Lower leg skin (tissue), 3 donors: ENCODE results near the gene PROM1.

Source experiments
- CTCF ChIP-seq, 3 donors: fragments of 450-650 bp; IDR thresholded peaks; one replicate each; pipeline ENCODE4 v1.5.1; 2016; ENCODE audit warnings: antibody characterized with exemption in 3 of 3, mild to moderate bottlenecking in 3 of 3, moderate library complexity in 2 of 3
- POLR2A ChIP-seq, 2 donors: fragments of 450-650 bp; IDR thresholded peaks; one replicate each; pipeline ENCODE4 v1.6.1; 2016 to 2017; ENCODE audit warnings: antibody characterized with exemption in 2 of 2, mild to moderate bottlenecking in 1 of 2, moderate library complexity in 1 of 2

GRCh38 chr4:16082426-16083240, 1.2 kb downstream of the PROM1 start:
- TF ChIP-seq CTCF (IDR thresholded peaks at IDR 0.05) (no peak), POLR2A (IDR thresholded peaks at IDR 0.05) (no peak)
